ENCODE results near the gene COL28A1.

Gene COL28A1

GRCh38 chr7:7535691-7536090, at the start of gene COL28A1:
COL28A1 (minus strand) TSS chr7:7535873; CDS start chr7:7532875, 2,998 bp downstream.
- no peak for TF ChIP-seq CTCF (IDR thresholded peaks at IDR 0.05)

GRCh38 chr7:7584653-7585052, 49.0 kb upstream of the COL28A1 start:
- TF ChIP-seq CTCF (IDR thresholded peaks at IDR 0.05) = no peak

- TF ChIP-seq CTCF (IDR thresholded peaks at IDR 0.05) = no peak
Observed at GRCh38 chr7:7583731-7584130, 48.1 kb upstream of the COL28A1 start.

GRCh38 chr7:7582596-7582995, 46.9 kb upstream of the COL28A1 start:
- TF ChIP-seq CTCF (IDR thresholded peaks at IDR 0.05) = no peak

- TF ChIP-seq CTCF (IDR thresholded peaks at IDR 0.05) = no peak
Observed at GRCh38 chr7:7581531-7582179, 46.0 kb upstream of the COL28A1 start.

GRCh38 chr7:7579638-7580037, 44.0 kb upstream of the COL28A1 start:
- TF ChIP-seq CTCF (IDR thresholded peaks at IDR 0.05) = no peak

- TF ChIP-seq CTCF (IDR thresholded peaks at IDR 0.05) = no peak
Observed at GRCh38 chr7:7577888-7578287, 42.2 kb upstream of the COL28A1 start.

GRCh38 chr7:7576344-7576743, 40.7 kb upstream of the COL28A1 start:
- no peak for TF ChIP-seq CTCF (IDR thresholded peaks at IDR 0.05)
